ENCODE data around the gene LAMC3.

The LAMC3 gene

DNA sequence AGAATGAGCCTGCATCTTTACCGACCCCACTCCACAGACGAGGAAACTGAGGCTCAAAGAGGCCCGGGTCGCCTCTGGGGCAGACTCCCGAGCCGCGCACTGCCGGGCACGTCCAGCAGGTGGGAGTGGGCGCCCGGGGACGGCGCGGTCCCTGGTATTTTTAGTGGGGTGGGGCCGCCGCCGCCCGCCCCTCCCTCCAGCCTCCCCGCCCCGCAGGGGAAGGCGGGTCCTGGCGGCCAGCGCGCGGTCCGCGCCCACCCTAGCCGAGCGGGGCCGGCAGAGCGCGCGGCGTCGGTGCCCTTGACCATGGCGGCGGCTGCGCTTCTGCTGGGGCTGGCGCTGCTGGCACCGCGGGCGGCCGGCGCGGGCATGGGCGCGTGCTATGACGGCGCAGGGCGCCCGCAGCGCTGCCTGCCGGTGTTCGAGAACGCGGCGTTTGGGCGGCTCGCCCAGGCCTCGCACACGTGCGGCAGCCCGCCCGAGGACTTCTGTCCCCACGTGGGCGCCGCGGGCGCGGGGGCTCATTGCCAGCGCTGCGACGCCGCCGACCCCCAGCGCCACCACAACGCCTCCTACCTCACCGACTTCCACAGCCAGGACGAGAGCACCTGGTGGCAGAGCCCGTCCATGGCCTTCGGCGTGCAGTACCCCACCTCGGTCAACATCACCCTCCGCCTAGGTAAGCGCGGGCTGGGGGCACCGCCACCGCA is at the start of gene LAMC3:
LAMC3 (plus strand) TSS at position 266 of the 710 bp plus-strand sequence; CDS start at position 307, 41 bp downstream.
- DNase-seq (ENCODE audit: low spot score): no peak

DNA sequence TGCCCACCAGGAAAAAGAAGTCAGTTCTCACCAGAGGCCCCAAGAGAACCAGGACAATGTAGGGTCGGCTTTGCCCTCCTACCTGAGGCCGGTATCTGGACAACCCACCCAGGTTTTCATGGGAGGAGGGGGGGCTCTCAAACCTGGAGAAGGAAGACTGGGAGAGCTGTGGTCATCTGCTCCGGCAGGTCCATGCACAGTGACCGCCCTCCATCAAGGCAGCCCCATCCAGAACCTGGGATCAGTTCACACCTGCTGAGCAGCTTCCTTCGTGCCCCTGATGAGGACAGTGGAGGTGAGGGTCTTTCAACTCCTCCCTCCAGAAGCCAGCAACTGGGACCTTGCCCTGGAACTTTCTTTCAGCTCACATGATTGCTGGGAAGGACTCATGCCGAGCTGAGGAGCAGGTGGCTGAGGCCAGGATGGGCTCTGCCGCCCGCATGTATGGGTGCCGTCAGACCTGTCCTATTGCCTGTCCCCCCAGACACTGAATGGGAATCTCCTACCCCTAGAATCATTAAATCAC is 49.1 kb upstream of the LAMC3 start:
- DNase-seq (ENCODE audit: low spot score): no peak

DNA sequence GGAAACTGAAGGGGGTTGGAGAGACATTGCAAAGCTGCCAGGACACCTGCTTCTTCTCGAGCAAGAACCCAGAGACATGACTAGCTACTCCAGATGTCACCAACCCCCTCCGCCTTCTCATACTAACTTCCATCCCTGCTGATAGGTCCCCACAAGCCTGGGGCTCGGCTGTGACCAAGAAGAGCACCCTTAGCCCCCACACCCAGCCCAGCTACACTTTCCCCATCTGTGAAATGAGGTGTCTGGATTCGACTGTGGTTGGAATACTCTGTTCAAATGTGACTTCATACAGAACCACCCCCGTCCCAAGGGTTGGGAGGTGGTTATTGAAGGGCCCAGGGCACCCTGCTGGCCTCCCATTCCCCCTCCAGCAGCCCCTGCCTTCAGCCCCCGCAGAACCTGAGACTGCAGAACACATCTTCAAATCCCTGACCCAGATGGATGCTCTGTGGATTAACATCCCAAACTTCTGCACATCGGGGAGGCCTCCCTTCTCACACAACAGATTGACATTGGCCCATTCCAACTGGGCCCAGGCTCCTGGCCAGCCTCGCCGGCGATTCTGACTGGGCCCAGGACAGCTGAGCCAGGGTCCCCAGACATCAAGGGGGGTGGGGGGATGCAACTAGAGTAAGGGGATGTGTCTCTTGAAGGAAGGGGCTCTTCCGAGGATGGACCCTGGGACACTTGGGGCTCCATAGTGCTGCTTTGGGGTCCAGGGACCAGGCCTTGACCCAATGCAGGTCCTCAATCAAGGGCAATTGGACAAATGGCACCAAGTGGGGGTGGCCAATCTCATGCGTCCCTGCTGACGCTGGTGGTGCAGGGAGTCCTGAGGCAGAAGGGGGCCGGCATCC is 48.2 kb upstream of the LAMC3 start:
- DNase-seq (ENCODE audit: low spot score): no peak

DNA sequence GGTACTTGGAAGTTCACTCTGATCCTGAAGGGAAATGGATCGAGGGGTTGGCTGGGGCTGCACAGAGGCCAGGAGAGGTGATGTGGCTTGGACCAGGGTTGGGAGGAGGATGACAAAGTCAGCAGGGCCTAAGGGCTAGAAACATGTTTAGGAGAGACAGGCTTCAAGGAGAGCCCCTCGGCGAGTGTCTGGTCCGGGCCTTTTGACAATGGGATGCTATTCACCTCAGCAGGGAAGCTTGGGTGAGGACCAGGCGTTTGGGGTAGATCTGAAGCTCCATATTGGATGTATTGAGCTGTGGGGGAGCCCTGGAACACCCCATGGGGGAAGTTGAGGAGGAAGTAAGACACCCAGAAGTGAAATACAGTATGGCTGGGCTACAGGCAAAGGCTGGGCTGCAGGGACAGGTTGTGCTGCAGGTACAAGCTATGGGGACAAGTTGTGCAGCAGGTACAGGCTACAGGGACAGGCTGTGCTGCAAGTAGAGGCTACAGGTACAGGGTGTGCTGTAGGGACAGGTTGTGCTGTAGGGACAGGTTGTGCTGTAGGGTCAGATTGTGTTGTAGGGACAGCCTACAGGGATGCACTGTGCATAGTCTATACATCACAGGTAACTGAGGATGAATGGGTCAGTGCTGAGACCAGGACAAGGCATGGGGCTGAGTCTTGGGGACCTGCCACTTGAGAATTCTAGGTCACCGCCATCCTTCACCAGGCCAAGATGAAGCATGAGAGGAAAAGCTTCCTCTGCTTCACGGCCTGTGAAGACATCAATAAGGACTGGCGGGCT is 47.3 kb upstream of the LAMC3 start:
- no peak for DNase-seq (ENCODE audit: low spot score)

DNA sequence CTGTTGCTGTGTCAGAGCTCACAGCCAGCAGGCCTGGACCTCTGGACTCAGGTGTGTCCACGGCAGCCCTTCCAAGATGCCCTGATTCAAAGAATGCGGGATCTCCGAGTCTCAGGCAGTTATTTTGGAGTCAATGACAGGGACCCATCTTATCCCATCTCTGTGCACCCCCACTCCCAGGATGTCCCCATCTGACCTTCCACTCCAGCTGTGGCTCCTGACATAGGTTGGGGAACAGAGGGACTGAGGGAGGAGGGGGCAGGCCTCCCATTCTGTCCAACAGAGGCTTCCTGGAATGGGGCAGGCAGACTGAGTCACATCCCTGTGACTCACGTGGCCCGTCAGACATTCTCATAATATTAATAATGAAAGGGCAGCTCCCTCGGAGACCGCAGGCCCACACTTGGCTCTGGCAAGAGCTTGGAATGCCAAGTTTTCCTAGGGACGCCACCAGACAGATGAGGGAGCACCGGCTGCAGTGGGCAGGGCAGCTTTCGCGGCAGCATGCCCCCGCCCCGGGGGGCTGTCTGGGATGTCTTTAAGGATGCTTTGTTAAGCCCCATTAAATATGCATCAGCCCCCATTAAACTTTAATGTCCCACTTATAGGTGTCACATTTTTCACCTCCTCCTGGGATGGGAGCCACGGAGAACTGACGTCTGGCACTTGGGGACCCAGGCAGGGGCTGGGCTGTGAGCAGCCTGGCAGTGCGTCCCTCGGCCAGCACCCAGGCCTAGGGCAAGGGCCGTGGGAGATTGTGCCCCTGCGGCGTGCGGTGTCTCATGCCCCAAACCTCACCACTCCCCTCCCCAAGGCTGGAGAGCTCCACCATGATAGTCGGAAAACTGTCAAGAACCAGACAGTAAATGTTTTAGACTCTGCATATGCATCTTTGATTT is 46.3 kb upstream of the LAMC3 start:
- no peak for DNase-seq (ENCODE audit: low spot score)

DNA sequence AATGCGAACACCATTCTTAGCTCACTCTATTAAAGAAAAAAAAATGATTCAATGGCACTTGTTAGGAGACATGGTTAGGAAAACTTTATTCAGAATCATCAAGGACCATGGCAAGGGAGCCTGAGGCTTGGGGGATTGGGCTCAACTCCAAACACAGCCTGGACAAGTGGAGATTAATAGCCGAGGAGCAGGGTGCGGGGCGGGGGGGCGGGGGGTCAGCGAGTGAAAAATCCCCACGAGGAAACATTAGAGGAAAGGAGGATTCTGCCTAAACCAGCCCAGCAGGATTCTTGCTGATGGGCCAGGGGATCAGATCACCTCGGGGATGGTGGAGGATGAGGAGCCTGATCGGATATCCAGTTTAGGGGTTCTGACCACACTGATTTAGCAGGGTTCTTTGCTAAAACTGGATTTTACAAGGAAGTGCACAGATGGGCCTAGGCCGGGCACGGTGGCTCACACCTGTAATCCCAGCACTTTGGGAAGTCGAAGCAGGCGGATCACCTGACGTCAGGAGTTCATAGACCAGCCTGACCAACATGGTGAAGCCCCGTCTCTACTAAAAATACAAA is 45.6 kb upstream of the LAMC3 start:
- no peak for DNase-seq (ENCODE audit: low spot score)

DNA sequence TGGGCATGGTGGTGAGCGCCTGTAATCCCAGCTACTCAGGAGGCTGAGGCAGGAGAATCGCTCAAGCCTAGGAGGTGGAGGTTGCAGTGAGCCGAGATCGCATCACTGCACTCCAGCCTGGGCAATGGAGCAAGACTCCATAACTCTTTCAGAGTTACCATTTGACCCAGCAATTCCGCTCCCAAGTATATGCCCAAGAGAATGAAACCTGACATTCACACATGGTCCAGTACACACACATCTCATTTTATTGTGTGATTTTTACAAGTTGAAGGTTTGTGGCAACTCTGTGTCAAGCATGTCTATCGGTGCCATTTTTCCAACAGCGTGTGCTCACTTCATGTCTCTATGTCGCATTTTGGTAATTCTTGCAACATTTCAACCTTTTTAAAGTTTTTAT is 45.1 kb upstream of the LAMC3 start:
- DNase-seq (ENCODE audit: low spot score): no peak

DNA sequence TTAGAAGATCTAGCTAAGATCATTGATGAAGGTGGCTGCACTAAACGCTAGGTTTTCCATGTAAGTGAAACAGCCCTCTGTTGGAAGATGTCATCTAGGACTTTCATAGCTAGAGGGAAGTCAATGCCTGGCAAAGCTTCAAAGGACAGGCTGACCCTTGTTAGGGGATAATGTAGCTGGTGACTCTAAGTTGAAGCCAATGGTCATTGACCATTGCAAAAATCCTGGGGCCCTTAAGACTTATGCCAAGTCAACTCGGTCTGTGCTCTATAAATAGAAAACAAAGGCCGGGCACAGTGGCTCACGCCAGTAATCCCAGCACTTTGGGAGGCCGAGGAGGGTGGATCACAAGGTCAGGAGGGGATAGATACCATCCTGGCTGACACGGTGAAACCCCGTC is 43.3 kb upstream of the LAMC3 start:
- no peak for DNase-seq (ENCODE audit: low spot score)

DNA sequence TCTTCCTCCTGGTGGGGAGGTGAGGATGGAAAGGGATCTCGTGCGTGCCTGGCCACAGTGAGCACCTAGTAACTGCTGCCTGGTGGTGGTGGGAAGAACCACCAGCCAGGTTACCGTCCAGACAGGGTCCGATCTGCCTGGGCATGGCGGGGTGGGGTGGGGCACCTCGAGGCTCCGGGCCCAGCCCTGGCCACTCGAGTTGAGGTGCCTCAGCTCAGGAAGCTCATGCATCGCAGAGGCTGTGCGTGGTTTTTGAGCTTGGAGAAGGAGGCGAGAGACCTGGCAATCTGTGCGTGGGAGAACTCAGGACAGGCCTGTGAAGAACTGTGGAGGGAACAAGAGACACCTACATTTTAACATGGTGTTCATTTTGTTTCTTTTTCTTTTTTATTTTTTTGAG is 38.9 kb upstream of the LAMC3 start:
- no peak for DNase-seq (ENCODE audit: low spot score)

DNA sequence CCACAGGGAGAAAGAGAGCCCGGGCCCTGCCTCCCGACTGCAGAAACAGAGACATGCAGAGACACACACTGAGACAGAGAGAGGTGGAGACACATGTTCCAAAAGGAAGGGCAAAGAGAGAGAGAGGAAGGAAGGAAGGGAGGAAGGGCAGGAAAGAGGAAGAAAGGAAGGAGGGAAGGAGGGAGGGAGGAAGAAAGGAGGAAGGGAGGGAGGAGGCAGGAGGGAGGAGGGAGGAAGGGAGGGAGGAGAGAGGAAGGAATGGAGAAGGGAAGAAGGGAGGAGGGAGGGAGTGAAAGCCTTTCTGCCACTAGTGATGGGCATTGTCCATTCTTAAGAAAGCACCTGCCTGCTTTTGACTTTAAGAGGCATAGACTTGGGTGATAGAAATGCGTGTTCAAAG is 38.1 kb upstream of the LAMC3 start:
- no peak for DNase-seq (ENCODE audit: low spot score)

DNA sequence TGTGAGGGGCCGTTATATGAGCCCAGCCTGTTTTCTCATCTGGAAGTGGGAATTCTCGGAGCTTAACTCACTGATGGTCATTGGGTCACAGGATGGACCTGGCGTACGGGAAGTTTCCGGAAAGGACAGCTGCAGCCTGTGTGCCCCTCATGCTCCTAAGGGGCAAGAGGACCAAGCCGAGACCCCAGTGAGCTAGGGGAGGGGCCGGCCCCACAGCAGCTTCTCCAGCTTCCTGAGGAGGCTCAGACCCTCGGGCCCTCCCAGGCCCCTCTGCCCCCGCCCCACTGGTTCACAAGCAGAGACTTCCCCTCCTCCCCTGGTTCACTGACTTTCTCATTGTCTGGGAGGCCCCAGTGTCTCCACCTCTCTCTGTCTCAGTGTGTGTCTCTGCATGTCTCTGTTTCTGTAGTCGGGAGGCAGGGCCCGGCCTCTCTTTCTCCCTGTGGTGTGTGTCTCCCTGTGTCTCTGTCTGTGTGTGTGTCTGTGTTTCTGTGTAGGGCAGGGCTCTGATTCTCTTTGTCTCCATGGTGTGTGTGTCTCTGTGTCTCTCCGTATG is 37.6 kb upstream of the LAMC3 start:
- DNase-seq (ENCODE audit: low spot score): no peak

DNA sequence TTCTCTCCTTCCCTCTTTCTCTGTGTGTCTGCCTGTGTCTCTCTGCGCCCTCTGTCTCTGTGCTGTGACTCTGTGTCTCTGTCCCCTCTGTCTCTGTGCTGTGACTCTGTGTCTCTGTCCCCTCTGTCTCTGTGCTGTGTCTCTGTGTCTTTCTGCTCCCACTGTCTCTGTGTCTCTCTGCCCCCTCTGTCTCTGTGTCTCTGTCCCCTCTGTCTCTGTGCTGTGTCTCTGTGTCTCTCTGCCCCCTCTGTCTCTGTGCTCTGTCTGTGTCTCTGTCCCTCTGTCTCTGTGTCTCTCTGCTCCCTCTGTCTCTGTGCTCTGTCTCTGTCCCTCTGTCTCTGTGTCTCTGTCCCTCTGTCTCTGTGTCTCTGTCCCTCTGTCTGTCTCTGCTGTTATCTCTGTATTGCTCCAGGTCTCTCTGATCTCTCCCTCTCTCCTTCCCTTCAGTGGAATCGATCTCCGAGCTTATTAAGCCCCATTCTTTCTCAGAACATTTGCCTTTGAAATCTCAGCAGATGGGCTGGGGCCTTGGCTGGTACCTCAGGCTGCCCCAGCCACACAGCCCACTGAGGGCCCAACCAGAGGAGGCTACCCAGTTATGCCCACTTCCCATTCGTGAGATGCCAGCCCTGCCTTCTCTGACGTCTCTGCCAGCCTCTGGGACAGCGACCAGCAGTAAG is 36.6 kb upstream of the LAMC3 start:
- DNase-seq (ENCODE audit: low spot score): no peak

DNA sequence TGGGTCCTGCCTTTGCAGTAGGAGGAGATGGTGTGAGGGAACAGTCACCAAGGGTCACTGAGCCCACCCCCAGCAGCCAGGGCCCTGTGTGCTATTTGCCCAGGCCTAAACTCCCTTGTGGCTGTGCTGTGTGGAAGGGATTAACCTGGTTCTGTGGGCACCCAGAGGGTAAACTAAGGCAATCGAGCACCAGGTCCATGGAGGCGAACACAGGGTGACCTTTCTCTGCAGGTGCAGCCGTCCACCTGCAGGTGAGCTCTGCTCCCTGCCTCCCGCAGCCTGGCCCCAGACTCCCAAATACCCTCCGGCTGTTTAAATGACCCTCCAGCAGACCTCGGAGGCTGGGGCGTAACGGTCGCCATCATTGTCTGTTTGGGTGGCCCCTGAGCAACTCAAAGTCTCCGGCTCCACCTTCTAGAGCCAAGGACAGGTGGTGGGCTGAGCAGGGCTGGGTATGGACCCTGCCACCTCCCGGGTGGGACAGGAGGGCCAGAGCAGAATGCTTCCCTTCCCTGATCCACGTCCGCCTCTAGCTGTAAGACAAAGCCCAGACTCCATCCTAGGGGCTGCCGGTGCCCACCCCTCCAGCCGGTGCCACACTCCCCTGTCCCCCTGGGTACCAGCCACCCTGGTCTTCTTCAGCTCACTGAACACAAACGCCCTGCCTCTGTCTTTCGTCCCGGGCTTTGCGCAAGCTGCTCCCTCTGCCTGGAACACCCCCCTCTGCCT is 35.9 kb upstream of the LAMC3 start:
- no peak for DNase-seq (ENCODE audit: low spot score)

DNA sequence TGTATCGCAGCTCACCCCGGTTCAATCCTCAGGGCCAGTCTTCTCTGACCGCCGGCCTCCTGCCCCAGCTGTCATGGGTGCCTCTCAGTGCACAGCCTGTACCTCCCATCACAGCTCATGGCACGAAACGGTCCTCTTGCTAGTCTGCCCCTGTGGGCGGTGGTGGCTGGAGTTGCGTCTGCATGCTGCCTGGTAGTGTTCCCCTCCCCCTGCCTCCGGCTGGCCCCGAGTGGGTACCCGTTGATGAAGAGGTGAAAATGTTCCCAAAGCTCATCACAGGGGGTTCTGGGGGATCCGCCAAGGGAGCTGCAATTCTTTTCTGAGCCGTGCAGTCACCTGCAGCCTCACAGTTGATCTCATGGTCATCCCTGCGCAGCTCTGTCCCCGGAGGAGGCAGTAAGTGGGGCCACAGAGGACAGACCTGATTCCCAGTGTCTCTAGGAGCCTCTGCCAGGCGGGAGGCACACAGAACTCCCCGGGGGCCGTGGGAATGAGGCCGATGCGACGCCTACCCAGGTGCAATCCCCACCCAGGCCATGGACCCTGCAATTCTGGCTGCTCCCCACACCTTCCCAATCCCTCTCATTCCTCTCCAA is 35.2 kb upstream of the LAMC3 start:
- no peak for DNase-seq (ENCODE audit: low spot score)

DNA sequence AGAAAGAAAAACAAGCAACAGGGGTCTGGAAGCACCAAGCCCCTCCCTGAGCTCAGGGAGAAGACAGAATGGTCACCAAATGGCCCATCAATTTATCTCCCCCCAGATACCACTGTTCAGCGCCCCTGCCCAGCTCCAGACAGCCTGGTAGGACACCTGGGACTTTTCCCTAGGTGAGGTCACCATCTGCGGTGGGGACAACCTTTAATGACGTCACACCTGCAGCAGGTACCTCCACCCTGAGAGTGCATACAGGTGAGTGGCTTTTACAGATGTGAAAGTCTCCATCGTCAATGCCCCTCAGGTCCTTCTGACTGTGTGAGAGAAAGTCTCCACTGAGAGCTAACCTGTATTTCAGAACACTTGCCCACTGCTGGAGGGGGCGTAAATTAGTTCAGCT is 34.3 kb upstream of the LAMC3 start:
- no peak for DNase-seq (ENCODE audit: low spot score)

DNA sequence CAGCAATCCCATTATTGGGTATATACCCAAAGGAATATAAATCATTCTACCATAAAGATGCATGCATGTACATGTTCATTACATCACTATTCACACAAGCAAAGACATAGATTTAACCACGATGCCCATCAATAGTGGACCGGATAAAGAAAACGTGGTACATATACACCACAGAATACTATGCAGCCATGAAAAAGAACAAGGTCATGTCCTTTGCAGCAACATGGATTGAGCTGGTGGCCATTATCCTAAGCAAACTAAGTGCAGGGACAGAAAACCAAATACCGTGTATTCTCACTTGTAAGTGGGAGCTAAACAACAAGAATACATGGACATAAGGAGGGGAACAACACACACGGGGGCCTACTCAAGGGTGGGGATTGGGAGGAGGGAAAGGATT is 33.8 kb upstream of the LAMC3 start:
- no peak for DNase-seq (ENCODE audit: low spot score)

DNA sequence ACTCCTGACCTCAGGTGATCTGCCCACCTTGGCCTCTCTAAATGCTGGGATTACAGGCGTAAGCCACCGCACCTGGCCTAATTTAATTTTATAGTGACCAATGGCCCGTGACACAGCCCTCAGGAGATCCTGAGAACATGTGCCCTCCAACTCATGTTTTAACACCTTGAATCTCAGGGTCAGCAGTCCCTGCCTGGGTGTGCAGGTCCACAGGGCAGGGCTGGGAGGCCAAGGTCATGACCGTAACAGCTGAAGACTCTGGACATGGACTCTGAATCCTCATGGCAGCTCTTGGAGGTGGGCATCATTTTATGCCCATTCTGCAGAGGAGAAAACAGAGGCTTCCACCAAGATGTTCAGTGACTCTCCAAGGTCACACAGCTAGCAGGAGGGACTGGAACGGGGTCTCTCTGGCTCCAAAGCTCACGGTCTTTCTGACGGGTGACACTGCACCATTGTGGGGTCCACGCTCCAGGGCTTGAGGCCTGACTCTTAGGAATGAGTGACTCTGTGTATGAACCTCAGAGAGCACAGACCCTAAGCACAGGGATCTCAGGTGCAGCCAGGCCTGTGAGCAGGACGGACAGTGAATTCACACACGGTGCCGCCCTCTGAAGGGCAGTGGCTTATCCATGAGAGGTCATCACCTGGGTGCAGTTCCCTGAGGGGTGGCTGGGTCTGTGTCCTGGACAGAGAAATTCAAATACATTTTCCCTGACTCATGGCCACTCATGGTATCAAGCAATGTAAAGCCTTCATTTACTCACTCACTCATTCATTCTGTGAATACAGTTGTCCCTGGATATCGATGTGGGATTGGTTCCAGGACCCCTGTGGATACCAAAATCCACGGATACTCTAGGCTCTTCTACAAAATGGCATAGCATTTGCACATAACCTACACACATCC is 32.8 kb upstream of the LAMC3 start:
- no peak for DNase-seq (ENCODE audit: low spot score)

DNA sequence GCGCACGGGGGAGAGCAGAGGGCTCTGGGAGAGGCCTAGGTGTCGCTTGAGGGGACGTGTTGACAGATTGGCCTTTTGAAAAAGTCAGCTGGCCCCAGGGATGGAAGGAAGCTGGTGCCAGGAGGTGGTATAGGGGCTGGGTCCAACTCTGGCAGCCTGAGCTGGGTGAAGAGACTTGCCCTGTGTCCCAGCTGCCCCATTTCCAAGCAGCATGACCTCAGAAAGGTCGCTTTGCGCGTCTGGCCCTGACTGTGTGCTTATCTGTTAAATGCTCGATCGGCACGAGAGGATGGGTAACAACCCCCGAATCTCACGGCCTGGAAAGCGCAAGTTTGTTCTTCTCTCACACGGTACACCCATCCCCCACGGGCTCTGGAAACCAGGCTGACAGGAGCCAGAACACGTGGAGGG is 31.2 kb upstream of the LAMC3 start:
- no peak for DNase-seq (ENCODE audit: low spot score)
